CD4-positive, alpha-beta T cell treated with Interleukin-15 for 1 hour (primary cell): ENCODE results near the gene RND3.

Experiments
- DNase-seq: peaks from one replicate; pipeline ENCODE4 v3.0.0-alpha.2; 2020

Gene RND3

DNA sequence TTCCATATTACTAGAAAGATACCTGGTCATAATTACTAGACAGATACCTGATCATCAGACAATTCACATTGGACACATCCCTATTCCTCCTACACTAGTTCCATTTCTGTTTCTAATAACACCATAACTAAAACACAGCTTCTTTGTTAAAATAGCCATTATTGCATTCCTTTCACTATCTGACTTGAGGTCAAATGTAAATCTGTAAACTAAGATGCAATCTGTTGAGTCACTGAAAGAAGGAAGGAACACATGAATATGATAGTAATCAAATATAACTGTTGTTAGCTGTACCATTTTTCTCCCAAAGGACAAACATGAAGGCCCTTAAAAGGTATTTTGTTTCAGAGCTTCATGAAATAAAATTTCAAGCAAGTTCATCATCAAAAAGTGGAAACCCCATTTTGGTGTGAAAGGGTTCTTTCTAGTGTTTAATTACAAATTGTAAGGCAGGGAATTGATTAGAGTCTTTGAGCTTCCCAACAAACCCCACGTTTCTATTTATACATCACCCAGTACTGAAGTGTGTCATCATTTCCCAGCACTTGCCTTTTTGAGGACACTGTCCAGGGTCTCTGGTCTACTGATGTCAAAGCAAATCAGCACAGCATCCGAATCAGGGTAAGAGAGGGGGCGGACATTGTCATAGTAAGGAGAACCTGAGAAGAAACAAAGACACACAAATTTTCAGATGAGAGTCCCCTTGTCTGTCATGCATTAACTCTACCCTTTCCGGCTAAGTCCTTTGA lies 13.0 kb downstream of the RND3 start:
- no peak for DNase-seq

GRCh38 chr2:150473767-150474166 lies 13.7 kb downstream of the RND3 start:
- no peak for DNase-seq

DNA sequence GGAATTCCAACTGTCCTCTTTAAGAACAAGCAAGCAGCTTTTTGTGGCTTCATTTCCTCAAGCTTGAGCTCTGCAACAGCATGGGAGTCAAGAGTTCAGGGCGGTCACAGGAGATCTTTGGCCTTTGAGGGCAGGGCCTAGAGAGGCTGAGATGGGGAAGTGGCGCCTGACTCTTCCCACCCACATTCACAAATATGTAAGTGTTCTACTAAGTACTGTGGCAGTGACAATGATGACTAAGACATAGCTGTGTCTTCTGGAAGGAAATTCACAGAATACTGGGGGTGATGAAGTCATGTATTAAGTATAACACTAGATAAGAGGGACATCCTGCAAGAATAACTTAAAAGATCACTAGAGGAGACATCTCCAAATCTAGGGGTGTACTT lies 15.0 kb downstream of the RND3 start:
- DNase-seq, result no peak

GRCh38 chr2:150471813-150472510 lies 15.5 kb downstream of the RND3 start:
- DNase-seq, result no peak

- no peak for DNase-seq
Observed at GRCh38 chr2:150470435-150470834, 17.0 kb downstream of the RND3 start.

- DNase-seq, result no peak
Observed at GRCh38 chr2:150469706-150470274, 17.7 kb downstream of the RND3 start.

- no peak for DNase-seq
Observed at GRCh38 chr2:150468350-150468960, 19.0 kb downstream of the RND3 start.

DNA sequence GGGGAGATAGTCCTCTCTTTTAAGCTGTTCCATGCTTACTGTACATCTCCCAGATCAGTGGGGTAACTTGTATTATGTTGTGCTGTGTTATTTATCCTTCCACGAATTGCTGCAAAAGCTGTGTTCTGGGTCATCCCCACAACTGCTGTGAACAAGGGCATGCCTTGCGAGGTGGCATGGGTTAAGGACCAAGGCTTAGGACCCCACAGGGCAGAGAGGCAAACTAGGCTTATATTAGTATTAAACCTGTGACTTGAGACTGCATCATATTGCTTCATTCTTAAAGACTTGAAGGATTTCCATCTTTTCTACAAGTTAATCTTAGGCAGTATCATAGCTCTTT lies 19.9 kb downstream of the RND3 start:
- no peak for DNase-seq

GRCh38 chr2:150466741-150467620 lies 20.5 kb downstream of the RND3 start:
- no peak for DNase-seq

DNA sequence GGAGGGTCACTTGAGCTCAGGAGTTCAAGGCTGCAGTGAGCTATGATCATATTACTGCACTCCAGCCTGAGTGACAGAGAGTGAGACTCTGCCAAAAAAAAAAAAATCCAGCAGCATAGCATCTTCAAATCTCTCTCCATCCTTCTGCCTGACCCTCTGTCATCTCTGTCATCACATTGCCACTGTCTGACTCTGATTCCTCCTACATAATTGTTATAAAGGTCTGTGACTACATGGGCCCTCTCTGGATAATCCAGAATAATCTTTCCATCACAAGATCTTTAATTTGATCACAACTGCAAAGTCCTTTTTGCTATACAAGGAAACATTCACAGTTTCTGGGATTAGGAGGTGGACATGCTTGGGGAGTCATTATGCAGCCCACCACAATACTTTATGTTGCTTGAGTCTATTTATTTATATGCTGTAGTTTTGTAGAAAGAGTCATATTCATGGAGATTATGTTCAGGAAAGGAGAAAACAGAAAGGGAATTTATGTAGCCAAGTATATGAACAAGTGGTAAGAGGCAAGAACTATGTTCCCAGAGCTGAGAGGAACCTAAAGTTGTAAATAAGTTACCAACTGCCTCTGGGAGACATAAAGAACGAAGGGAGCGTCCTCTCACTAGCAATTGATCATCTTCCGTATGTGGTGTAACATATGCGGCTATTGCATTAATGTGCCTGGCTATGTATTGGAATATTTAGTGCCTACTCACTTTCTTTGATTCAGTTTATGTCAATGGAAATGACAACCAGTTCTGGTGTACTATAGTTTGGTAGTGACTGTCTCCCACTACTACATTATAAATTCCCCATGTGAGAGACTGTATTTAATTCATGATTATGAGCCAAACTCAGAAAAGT lies 21.5 kb downstream of the RND3 start:
- no peak for DNase-seq

DNA sequence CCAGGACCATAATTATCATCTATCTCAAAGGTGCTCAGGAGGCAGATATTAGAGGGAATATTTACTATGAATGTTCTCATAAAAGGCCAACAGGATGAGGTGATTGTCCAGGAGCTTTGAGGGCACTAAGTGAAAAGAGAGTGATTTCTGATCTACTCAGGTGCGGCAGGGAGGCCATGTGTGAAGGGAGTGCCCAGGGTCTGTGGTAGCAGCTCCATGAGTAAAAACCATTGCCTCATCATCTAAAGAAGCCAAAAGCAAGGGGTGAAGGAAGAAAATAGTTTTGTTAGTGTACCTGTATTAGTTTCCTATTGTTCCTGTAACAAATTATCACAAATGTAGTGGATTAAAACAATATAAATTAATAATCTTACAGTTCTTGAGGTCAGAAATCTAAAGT lies 22.5 kb downstream of the RND3 start:
- DNase-seq, result no peak

GRCh38 chr2:150464270-150464669 lies 23.2 kb downstream of the RND3 start:
- DNase-seq, result no peak

GRCh38 chr2:150462770-150463169 lies 24.7 kb downstream of the RND3 start:
- DNase-seq, result no peak

DNA sequence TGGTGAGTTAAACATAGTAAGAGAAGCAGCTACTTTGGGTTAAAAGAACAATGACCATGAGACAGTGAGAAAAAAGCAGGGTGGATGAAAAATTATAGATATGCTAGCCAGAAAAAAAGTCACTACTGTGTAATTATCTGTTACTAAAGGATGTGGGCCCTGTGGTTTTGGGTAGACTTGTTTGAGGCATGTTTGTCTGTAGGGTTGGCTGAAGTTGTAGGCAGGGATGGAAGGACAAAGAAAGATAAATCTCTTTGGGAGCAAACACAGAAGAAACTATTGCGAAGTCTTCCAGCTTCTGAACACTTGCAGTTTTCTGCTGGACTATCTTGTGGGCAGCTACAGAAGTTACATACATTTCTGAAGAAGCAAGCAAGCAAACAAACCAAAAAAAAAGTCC lies 28.2 kb downstream of the RND3 start:
- DNase-seq, result no peak

DNA sequence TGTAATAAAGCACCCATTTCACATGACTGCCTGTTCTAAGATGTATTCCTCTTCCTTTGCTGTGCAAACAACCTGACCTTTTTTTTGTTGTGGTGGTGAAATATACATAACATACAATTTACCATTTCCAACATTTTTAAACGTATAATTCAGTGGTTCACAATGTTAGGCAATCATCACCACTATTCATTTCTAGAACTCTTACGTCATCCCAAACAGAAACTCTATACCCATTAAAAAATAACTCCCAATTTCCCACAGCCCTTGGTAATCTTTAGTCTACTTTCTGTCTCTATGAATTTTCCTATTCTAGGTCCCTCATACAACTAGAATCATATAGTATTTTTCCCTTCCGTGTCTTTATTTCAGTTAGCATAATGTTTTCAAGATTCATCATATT lies 36.7 kb downstream of the RND3 start:
- DNase-seq, result no peak

- DNase-seq, result no peak
Observed at GRCh38 chr2:150449856-150450255, 37.6 kb downstream of the RND3 start.

DNA sequence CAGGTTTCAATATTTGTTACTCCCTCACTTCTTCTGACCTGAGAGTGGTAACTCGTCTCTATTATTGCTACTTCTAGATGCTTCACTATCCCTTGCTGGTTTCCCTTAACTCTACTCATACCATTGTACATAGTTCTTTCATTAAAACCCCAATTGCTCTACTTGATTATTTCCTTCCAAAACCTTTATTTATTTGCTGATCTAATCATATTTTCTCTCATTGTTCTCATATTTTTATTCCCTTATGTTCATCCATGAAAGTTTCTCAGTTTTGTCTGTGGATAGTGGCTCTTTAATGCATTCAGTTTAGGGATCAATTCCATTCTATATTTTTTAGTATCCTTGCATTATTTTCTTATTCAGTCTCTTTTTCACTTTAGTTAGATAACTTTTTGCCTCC lies 42.1 kb downstream of the RND3 start:
- DNase-seq, result no peak

DNA sequence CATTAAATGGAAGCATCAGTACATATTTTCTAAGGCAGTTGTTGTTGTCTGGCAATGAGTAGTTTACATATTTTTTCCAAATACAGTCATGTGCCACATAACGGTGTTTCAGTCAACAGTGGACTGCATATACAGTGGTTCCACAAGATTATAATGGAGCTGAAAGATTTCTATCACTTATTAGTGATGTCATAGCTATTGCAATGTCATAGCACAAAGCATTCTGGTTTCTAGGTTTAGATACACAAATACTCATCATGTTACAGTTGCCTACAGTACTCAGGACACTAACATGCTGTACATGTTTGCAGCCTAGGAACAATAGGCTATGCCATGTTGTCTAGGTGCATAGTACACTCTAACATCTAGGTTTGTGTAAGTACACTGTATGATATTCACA lies 45.0 kb downstream of the RND3 start:
- DNase-seq, result no peak

- no peak for DNase-seq
Observed at GRCh38 chr2:150441784-150442183, 45.7 kb downstream of the RND3 start.

- no peak for DNase-seq
Observed at GRCh38 chr2:150441226-150441625, 46.2 kb downstream of the RND3 start.

DNA sequence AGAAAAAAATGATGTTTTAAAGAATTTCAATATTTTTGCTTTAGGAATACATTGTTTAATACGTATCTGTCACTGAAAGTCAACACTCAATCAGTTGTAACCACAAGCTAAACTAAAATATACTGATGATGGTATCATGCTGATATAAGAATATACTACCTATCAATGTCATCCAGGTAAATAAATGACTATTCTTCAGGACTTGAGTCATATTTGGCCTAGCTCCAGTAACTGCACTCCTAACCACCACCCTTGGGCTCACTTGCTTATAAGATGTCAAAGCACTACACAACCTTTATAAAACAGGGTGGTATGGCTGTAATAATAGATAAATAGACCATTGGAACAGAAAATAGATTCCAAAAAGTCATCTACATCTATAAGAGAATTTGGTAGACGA lies 48.8 kb downstream of the RND3 start:
- no peak for DNase-seq

GRCh38 chr2:150438041-150438440 lies 49.4 kb downstream of the RND3 start:
- no peak for DNase-seq
